Vagina (tissue), 2 donors: Measurements from ENCODE around the gene SSR2.

ENCODE experiments used
- POLR2A ChIP-seq, 2 donors: fragments of 450-650 bp; IDR thresholded peaks; one replicate each; pipeline ENCODE4 v1.6.1; 2017; ENCODE audit warnings: antibody characterized with exemption in 2 of 2, mild to moderate bottlenecking in 2 of 2, moderate library complexity in 2 of 2
- POLR2AphosphoS5 ChIP-seq, 2 donors: sonication (generic); formaldehyde crosslinking; IDR thresholded peaks; one replicate each; pipeline ENCODE4 v1.9.0; 2017; ENCODE audit warnings: antibody characterized with exemption in 2 of 2, mild to moderate bottlenecking in 2 of 2, low read depth in 1 of 2; ENCODE audit not compliant: insufficient read depth in 1 of 2
- TF ChIP-seq, protein P1 (sequence below), 3 experiments: fragments of 450-650 bp in 2 of 3; fragments of 200-600 bp in 1 of 3; sonication (generic) in 1 of 3; IDR thresholded peaks; one replicate each; pipeline ENCODE4 v1.5.1; 2017 to 2019; ENCODE audit warnings: antibody characterized with exemption in 3 of 3, mild to moderate bottlenecking in 2 of 3, moderate library complexity in 2 of 3

DNA sequence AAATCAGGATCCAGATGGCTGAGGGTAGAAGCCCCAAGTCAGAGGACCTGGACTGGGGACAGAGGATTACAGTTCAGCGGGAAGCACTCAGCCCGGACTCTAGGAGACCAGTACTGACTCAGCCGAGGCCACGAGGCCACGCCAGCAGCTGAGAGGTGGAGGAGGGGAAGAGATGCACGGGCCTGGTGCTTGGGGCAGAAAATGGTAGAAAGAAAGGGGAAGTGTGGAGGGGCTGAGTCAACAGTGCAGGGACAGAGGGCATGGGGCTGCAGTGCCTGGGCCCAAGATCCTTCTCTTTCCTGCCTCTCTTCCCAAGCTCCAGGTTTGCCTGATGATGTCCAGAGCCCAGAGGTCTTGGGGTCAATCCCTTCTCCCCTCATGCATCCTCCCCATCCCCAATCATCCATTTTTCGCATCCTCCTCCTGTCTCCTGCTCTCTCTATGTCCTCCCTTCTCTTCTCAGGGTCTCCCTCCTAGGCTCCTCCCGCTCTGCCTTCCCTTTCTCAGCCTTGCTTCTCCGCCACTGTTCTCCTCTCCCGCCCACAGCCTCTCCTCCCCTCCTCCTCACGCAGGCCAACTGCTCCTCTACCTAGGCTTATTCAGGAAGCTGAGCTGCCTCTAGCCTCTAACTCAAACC, 50.1 kb downstream of the SSR2 start:
- TF ChIP-seq, protein P1, sequence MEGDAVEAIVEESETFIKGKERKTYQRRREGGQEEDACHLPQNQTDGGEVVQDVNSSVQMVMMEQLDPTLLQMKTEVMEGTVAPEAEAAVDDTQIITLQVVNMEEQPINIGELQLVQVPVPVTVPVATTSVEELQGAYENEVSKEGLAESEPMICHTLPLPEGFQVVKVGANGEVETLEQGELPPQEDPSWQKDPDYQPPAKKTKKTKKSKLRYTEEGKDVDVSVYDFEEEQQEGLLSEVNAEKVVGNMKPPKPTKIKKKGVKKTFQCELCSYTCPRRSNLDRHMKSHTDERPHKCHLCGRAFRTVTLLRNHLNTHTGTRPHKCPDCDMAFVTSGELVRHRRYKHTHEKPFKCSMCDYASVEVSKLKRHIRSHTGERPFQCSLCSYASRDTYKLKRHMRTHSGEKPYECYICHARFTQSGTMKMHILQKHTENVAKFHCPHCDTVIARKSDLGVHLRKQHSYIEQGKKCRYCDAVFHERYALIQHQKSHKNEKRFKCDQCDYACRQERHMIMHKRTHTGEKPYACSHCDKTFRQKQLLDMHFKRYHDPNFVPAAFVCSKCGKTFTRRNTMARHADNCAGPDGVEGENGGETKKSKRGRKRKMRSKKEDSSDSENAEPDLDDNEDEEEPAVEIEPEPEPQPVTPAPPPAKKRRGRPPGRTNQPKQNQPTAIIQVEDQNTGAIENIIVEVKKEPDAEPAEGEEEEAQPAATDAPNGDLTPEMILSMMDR (IDR thresholded peaks at IDR 0.05): no peak
- TF ChIP-seq POLR2AphosphoS5 (IDR thresholded peaks at IDR 0.05; ENCODE audit: insufficient read depth in 1 of 2, low read depth in 1 of 2) (peak in 1 of 2 donors; percentile 43), POLR2A (IDR thresholded peaks at IDR 0.05) (no peak)
